Chondrocyte (in vitro differentiated cells): ENCODE data around the gene GPC1. TPM values are rescaled to one million over a fixed set of nuclear protein-coding genes. Genes with fewer than 3 reads are reported as not detected.

Experiments
- DNase-seq: peaks from one replicate; pipeline ENCODE4 v3.0.0; 2021; ENCODE audit warnings: mixed read lengths, low spot score
- H3K27ac Mint-ChIP-seq: one replicate; pipeline ENCODE4 v1.8.0; 2021; ENCODE audit warnings: mild to moderate bottlenecking, moderate library complexity, mixed read lengths; ENCODE audit not compliant: unreplicated experiment
- H3K27me3 Mint-ChIP-seq: 2 replicates; pipeline ENCODE4 v1.8.0; 2021; ENCODE audit warnings: low read depth, mixed read lengths
- H3K36me3 Mint-ChIP-seq: 2 replicates; pipeline ENCODE4 v1.8.0; 2021; ENCODE audit warnings: low read depth, mixed read lengths
- H3K4me1 Mint-ChIP-seq: 2 replicates; pipeline ENCODE4 v1.8.0; 2021; ENCODE audit warnings: low read depth, mild to moderate bottlenecking, mixed read lengths
- H3K4me3 Mint-ChIP-seq: one replicate; pipeline ENCODE4 v1.8.0; 2021; ENCODE audit warnings: mild to moderate bottlenecking, moderate library complexity, mixed read lengths; ENCODE audit not compliant: unreplicated experiment
- H3K9me3 Mint-ChIP-seq: 2 replicates; pipeline ENCODE4 v1.8.0; 2021; ENCODE audit warnings: low read depth, mixed read lengths
- CTCF ChIP-seq: fragments of 200-600 bp; sonication (generic); IDR thresholded peaks from 2 replicates; pipeline ENCODE4 v1.5.0; 2021; ENCODE audit warnings: antibody characterized with exemption, mild to moderate bottlenecking, moderate library complexity
- total RNA-seq: library from RNA; stranded (reverse); gene quantifications from 3 replicates; pipeline ENCODE4 v1.2.1, GENCODE V29; 2021

The GPC1 gene
- total RNA-seq, 1 donor from 2014 or later = 264 TPM

DNA sequence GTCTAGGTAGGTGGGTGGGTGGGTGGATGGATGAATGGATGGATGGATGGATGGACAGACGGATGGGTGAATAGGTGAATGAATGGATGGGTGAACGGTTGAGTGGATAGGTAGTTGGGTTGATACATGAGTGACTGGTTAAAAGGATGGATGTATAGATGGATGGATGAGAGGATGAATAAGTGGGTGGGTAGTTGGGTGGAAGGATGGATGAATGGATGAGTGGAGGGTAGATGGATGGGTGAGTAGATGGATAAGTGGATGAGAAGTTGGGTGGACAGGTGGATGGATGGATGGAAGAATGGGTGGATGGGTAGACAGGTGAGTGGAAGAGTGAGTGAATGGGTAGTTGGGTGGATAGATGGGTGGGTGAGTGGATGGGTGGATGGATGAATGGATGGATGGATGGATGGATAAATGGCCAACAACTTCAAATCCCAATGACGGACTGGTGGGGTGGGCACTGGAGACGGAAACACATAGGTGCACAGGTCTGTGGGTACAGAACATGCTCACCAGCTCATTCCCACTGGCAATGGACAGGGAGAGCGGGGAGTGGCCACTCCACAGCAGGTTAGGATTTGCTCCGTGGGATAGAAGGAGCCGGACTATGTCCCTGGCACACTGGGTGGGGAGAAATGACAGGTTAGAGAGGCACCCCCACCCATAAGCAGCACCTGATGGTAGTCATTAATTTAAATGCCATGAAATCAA lies 73.5 kb downstream of the GPC1 start:
- Mint-ChIP-seq H3K27ac (no peak overlapping the region), H3K27me3 (no peaks in the 10 kb centered on the region), H3K4me1 (peaks cover 3% of the 10 kb centered on the region), H3K36me3 (peaks cover 16% of the 10 kb centered on the region), H3K9me3 (no peaks in the 10 kb centered on the region), H3K4me3 (no peak overlapping the region)
- no peak for DNase-seq
- TF ChIP-seq CTCF = no peak

DNA sequence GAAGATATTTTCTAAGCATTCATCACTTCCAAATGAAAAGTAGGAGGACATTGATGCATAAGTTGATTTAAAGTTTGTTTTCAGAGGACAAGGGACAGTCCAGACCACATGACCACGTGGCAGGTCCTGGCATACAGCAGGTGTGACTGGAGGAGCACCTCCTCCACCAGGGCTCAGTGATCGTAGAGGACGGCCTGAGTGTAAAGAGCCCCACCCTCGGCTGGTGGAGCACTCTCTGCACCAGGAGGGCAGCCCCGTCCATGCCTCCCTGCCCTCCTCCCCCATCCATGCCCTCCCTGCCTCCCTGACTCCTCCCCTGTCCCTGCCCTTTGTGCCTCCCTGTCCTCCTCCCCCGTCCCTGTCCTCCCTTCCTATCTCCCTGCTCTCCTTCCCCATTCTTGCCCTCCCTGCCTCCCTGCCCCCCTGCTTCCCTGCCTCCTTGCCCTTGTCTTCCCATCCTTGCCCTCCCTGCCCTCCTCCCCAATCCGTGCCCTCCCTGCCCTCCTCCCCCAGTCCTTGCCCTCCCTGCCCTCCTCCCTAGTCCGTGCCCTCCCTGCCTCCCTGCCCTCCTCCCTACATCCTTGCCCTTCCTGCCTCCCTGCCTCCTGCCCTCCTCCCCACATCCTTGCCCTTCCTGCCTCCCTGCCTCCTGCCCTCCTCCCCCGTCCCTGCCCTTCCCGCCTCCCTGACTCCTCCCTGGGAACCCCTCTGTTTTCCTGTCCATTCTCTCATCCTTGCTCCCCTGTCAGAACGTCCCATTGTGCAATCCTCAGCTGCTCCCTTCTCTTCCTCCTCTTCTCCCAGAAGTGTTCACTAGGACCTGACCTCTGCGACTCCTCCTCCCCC lies 74.4 kb downstream of the GPC1 start:
- no peak overlapping the region for H3K4me3 Mint-ChIP-seq
- no peak for TF ChIP-seq CTCF
- H3K4me1 Mint-ChIP-seq = peaks cover 4% of the 10 kb centered on the region
- H3K9me3 Mint-ChIP-seq = no peaks in the 10 kb centered on the region
- DNase-seq = no peak
- peaks cover 16% of the 10 kb centered on the region for H3K36me3 Mint-ChIP-seq
- H3K27me3 Mint-ChIP-seq = no peaks in the 10 kb centered on the region
- H3K27ac Mint-ChIP-seq = no peak overlapping the region

DNA sequence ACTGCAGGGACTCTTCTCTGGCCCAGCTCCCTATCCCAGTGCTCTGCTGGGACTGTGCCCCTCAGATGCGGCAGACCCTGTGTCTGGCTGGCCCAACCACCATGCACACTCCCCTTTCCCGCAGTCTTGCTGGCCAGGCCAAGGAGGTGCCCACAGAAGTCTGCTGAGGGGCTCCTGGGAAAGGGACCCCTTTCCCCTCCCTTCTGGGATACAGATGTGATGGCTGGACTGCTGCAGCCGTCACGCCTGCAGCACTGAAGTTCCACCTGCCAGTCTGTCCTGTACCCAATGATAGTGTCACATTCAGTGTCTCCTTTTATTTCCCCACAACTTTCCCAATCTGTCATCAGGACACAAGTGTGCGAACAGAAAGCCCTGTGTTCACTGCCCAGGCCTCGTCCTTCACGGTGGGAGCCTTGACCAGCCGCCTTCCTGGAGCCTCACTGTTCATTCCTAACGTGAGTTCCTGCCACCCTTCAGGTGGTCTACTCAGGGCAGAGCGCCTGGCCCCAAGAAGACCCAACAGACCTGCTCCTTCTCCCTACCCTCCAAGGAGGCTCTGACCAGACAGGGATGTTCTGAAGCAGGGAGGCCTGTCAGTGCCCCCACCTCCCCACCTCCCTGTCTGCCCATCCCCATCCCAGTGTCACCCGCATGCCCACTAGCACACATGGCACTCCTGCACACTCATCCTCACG lies 75.2 kb downstream of the GPC1 start:
- no peak for TF ChIP-seq CTCF
- Mint-ChIP-seq H3K4me3 (no peak overlapping the region), H3K27me3 (no peaks in the 10 kb centered on the region), H3K27ac (no peak overlapping the region), H3K9me3 (no peaks in the 10 kb centered on the region), H3K4me1 (peaks cover 4% of the 10 kb centered on the region), H3K36me3 (peaks cover 15% of the 10 kb centered on the region)
- DNase-seq = no peak

DNA sequence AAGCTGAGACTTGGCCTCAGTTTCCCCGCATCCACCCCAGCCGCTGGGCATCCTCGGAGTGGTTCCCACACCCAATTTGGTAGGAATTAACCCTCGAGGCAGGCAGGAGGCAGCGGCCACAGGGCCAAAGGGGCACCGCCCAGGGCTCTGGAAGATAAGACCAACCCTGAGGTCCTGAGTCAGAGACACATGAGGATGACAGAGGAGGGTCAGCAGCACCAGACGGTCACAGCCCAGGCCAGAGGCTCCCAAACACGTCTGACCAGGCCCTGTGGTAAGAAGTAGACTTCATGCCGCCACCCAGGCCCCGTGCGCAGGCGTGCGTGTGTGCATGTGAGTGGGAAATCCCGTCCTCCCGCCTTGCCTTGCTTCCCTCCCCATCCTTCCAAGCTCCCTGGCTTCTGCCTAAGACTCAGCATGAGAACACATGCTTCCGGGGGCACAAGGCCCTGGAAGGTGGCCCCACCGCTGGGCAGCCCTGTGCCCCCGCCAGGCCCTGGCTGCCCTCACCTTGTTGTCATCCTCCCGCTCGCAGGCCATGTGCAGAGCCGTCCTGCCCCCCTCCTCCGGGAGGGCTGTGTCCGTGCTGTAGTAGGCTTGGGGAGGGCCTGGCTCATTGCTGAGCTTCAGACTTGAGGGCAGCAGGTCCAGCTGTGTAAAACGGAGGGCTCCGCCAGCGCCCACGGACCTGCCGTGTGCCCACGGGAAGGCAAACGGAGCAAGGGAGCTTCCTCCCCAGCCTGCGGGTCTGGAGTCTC lies 76.1 kb downstream of the GPC1 start:
- H3K27me3 Mint-ChIP-seq = no peaks in the 10 kb centered on the region
- H3K27ac Mint-ChIP-seq = no peak overlapping the region
- no peak for DNase-seq
- H3K4me1 Mint-ChIP-seq = peaks cover 4% of the 10 kb centered on the region
- no peak for TF ChIP-seq CTCF
- peaks cover 15% of the 10 kb centered on the region for H3K36me3 Mint-ChIP-seq
- no peaks in the 10 kb centered on the region for H3K9me3 Mint-ChIP-seq
- no peak overlapping the region for H3K4me3 Mint-ChIP-seq
